Metanephros (tissue), 1 donor: ENCODE results near the gene MALT1. TPM values are rescaled to one million over a fixed set of nuclear protein-coding genes. Genes with fewer than 3 reads are reported as not detected.

Source experiments
- total RNA-seq: library from RNA; depleted of rRNA; stranded (reverse); fragments of >200 nt; gene quantifications from one replicate; pipeline ENCODE4 v1.2.3, GENCODE V29; 2014

The MALT1 gene, protein sequence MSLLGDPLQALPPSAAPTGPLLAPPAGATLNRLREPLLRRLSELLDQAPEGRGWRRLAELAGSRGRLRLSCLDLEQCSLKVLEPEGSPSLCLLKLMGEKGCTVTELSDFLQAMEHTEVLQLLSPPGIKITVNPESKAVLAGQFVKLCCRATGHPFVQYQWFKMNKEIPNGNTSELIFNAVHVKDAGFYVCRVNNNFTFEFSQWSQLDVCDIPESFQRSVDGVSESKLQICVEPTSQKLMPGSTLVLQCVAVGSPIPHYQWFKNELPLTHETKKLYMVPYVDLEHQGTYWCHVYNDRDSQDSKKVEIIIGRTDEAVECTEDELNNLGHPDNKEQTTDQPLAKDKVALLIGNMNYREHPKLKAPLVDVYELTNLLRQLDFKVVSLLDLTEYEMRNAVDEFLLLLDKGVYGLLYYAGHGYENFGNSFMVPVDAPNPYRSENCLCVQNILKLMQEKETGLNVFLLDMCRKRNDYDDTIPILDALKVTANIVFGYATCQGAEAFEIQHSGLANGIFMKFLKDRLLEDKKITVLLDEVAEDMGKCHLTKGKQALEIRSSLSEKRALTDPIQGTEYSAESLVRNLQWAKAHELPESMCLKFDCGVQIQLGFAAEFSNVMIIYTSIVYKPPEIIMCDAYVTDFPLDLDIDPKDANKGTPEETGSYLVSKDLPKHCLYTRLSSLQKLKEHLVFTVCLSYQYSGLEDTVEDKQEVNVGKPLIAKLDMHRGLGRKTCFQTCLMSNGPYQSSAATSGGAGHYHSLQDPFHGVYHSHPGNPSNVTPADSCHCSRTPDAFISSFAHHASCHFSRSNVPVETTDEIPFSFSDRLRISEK
- 29.8 TPM for total RNA-seq

DNA sequence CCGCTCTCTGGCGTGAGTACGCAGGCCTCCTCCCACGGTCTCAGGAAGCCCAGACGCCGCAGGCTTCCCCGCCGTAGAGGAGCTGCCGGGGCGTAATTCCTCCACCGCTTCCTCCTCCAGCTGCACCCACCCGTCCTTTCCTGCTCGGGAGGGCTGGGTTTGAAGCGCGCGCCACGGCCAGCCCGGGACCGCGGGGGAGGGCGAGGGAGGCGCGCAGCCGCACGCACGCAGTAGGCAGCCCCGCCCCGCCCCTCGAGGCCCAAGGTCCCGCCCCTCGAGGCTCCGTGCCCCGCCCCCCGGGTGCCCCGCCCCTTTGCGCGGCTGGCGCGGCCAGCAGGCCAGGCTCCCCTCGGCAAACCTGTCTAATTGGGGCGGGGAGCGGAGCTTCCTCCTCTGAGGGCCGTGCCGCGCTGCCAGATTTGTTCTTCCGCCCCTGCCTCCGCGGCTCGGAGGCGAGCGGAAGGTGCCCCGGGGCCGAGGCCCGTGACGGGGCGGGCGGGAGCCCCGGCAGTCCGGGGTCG lies at the start of gene MALT1:
MALT1 (plus strand) TSS at position 355 of the 521 bp plus-strand sequence. CDS start 179 bp downstream, outside the sequence.

Other genes starting within 250 kb of the MALT1 start
- 12.4 TPM for gene ALPK2, start 42.4 kb upstream of the MALT1 start, total RNA-seq
- 97.4 TPM for gene ZNF532, start 193.4 kb downstream of the MALT1 start, total RNA-seq